ENCODE data around the gene TOMM70. TPM values are rescaled to one million over a fixed set of nuclear protein-coding genes. Genes with fewer than 3 reads are reported as not detected.

TOMM70 gene
- total and polyA plus RNA-seq, 11 donors = 25.9 to 67.0 (median 56.2) TPM

DNA sequence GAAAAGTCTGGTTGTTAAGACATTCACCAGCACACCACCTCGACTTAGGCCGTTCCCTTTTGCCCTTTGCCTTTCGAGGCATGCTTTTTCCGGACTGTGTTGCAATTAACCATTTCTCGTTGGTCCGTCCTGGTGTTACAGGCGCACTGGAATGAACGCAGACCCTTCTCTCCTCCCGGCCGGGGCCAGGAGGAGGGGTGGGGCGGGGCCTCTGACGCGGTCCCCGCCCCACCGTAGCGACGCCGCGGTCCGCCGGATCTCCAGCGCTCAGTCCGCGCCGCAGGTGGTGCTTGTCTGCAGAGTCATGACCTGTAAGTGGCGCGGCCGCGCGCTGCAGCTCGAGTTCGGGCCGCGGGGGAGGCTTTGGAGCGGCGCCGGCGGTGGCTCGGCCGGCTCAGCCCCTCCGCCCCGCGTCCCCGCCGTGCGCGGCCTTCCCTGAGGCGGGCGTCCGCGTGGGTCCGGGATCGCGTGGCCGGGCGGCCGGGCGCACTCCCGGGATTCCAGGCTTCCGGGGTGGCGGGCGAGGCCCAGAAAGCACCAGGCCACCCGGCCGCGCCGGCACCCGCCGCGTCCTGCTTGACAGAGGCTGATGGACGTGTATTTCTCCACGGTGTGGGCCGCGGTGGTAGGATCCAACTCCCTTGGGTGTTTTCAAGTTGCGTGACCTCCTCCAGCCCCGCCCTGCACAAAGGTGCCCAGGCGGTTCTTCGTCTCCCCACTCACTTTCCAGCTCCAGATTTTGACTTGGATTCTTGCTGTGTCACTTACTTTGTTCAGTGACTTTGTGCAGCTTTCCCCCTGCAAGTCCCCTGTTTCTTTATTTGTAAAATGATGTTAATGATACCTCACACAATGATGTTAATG lies 66.2 kb downstream of the TOMM70 start, which contains the start of gene NIT2:
Gene NIT2, plus strand, starts transcription at position 270 of the 864 bp plus-strand sequence. Its CDS starts 35 bp downstream, at position 305.
- Histone ChIP-seq H3K9me3 (no peaks in the 10 kb centered on the region), H3K4me3 (peak within 1 kb of the TSS; percentile 57 to 80 (median 68)), H3K4me1 (peaks cover 0 to 20% (median 8%) of the 10 kb centered on the region in 12 donors), H3K36me3 (peaks cover 0 to 13% (median 7%) of the 10 kb centered on the region in 9 donors), H3K27me3 (no peaks in the 10 kb centered on the region), H3K27ac (peak within 1 kb of the TSS; percentile 35 to 86 (median 82))
- intact Hi-C loops (cut with DNase I) = loop anchor here in 3 of 10 donors (2.0 to 10.0 kb wide), 4 partner anchors 50 to 74 kb away; partner anchors contain the start of genes LNP1 (in 2 of the 3), TOMM70 (in 2 of the 3) and TBC1D23 (in 1 of the 3)
- peak; percentile 87 to 93 (median 92) for DNase-seq
- TF ChIP-seq POLR2A (IDR thresholded peaks at IDR 0.05) = peak in 1 of 2 donors; percentile 72
- TF ChIP-seq, protein P1, sequence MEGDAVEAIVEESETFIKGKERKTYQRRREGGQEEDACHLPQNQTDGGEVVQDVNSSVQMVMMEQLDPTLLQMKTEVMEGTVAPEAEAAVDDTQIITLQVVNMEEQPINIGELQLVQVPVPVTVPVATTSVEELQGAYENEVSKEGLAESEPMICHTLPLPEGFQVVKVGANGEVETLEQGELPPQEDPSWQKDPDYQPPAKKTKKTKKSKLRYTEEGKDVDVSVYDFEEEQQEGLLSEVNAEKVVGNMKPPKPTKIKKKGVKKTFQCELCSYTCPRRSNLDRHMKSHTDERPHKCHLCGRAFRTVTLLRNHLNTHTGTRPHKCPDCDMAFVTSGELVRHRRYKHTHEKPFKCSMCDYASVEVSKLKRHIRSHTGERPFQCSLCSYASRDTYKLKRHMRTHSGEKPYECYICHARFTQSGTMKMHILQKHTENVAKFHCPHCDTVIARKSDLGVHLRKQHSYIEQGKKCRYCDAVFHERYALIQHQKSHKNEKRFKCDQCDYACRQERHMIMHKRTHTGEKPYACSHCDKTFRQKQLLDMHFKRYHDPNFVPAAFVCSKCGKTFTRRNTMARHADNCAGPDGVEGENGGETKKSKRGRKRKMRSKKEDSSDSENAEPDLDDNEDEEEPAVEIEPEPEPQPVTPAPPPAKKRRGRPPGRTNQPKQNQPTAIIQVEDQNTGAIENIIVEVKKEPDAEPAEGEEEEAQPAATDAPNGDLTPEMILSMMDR (IDR thresholded peaks at IDR 0.05) = peak in 1 of 12 donors; percentile 16
- peak; percentile 80 to 98 (median 98) for ATAC-seq
- 0 to 1% (median 1%) methylated on average over 19 to 77 of the region's 77 CpGs for WGBS, 4 donors

DNA sequence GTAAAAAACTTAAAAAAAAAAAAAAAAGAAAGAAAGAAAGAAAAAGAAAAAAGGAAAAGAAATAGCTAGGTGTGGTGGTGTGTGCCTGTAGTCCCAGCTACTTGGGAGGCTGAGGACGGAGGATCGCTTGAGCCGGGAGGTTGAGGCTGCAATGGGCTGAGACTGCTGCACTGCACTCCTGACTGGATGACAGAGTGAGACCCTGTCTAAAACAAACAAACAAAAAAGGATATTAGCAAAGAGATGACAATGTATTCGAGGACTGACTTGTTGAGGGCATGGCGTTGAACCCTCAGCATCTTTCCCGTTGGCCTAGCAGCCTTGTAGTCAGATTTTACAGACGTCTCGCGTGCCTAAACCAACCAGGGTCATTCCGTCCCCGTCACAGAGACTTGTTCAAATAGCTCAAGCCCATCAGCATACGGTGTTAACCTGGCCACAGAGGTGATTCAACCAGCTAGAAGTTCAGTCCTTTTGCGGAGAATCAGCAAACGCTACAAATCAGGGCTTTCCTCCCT lies 66.9 kb downstream of the TOMM70 start:
- ATAC-seq = peak in 3 of 4 donors; percentile 7 to 25 (median 22)
- Histone ChIP-seq H3K9me3 (no peaks in the 10 kb centered on the region), H3K4me3 (peak overlapping the region; percentile 57 to 80 (median 68)), H3K4me1 (peaks cover 0 to 20% (median 8%) of the 10 kb centered on the region in 12 donors), H3K27ac (peak overlapping the region; percentile 35 to 86 (median 82)), H3K27me3 (no peaks in the 10 kb centered on the region), H3K36me3 (peaks cover 0 to 6% (median under 1%) of the 10 kb centered on the region in 9 donors)
- WGBS, 4 donors = 35 to 45% (median 41%) methylated on average over 14 of the region's 14 CpGs
- TF ChIP-seq, protein P1 (IDR thresholded peaks at IDR 0.05) = no peak
- no peak for TF ChIP-seq POLR2A (IDR thresholded peaks at IDR 0.05)
- no peak for DNase-seq
- intact Hi-C loops (cut with DNase I) = loop anchor here in 3 of 10 donors (2.0 to 10.0 kb wide), 3 partner anchors 51 to 73 kb away; partner anchors contain the start of genes LNP1 (in 1 of the 3), TBC1D23 (in 1 of the 3) and TOMM70 (in 1 of the 3)

DNA sequence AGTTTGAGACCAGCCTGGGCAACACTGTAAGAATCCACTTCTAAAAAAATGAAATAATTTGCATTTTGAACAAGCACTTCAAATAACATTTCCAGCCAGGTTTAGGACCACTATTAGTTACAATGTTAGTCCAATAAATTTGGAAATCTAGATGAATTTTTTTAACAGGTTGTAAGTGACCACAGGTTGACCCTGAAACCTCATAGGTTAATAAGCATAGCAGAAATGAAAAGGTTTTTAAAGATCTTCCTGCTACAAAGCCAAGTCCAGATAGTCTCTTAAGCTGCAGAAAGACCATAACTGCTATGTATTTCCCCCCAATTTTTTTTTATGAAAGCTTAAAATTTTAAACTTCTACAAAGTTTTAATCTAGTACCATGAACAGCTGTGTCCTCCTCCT lies 67.8 kb downstream of the TOMM70 start:
- Histone ChIP-seq H3K27me3 (no peaks in the 10 kb centered on the region), H3K4me1 (peaks cover 0 to 20% (median 8%) of the 10 kb centered on the region in 12 donors), H3K36me3 (no peaks in the 10 kb centered on the region), H3K9me3 (no peaks in the 10 kb centered on the region), H3K27ac (no peak overlapping the region), H3K4me3 (no peak overlapping the region)
- ATAC-seq (no peak), DNase-seq (no peak)
- TF ChIP-seq, protein P1 (IDR thresholded peaks at IDR 0.05) = no peak
- no peak for TF ChIP-seq POLR2A (IDR thresholded peaks at IDR 0.05)
- intact Hi-C loops (cut with DNase I) = loop anchor here in 2 of 10 donors (10.0 kb wide), 2 partner anchors 52 to 72 kb away; partner anchors contain the start of genes LNP1 (in 1 of the 2) and TOMM70 (in 1 of the 2)
